Activated CD4-positive, CD25-positive, alpha-beta regulatory T cell treated with anti-CD3 and anti-CD28 coated beads, Interleukin-2, amount 50 U/mL, for 24 hours (primary cell): ENCODE measurements around the gene ANKRD60.

Source experiments
- ATAC-seq, 2 donors: fragments of 150-1000 bp; cut with Tn5 transposase; one replicate each; pipeline ENCODE4 v1.10.0; 2021; ENCODE audit warnings: mild to moderate bottlenecking in 1 of 2, moderate library complexity in 1 of 2

The ANKRD60 gene

DNA sequence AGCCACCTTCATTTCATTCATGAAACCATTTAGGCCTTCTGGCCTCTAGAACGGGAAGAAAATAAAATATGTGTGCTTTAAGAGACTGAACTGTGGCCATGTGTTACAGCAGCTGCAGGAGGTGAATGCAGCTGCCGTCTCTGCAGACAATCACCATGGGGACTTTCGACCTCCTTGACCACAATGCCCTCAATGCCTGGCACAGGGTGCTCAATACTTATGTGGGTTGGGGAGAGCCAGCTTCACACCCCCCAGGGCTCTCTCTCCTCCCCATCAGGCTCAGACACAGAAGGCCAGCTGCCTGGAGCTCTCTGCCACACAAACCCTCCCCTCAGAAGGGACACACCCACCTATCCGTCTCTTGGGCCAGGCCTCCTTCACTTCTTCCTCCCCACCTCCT is 43.5 kb downstream of the ANKRD60 start:
- ATAC-seq: no peak

- no peak for ATAC-seq
Measured at GRCh38 chr20:58184063-58184462, 44.4 kb downstream of the ANKRD60 start.

DNA sequence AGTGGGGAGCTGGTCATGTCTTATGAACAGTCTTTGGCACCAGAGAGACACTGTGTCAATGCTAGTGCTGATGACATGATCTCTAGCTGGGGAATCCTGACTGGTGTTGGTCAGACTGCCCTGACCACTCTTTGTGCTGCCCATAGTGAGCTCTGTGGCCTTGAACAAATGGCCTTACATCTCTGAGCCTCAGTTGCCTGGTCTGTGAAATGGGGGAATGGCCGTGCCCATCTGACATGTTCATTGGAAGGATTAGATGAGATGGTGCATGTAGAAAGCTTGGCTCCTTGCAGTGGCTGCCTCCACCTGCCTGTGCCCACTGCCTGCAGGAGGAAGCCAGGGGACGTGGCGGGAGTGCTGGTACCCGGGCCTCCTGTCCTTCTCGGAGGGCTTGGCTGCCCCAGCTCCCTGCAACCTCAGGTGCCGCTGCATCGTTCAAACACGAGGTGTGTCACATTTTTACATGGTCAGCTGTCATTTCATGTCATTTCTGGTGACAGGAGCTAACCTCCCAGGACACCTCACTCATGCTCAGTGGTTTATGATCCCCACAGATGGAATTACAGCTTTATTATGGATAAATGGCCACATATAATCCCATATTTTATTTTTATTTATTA is 45.8 kb downstream of the ANKRD60 start:
- no peak for ATAC-seq

DNA sequence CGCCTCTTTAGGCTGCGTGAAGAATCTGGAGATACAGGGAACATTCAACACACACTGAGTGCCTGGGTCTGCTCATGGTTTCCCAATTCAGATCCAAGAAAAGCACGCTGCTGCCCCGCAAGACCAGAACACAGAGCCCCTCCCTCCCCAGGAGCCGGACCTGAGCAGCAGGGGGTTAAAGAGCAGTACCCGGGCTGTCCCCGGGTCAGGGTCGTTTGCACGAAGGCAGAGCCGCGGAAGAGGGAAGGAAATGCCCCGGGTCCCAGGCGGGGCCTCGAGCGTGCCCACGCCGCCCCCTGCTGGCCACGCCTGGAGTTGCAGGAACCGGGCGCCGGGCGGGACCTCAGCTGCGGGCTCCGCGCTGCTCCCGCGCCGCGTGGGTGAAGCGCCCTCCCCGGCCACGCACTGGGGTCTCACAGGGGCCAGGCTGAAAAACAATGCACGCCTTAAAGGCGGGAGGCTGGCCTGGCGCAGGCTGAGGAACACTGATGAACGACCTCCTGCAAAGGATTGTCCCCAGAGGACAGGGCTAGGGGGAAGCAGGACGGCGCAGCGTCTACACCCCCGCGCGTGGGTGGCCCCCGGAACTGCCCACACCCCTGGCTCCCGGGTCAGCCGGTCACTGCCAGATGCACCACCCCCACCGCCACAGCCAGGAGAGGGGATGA is 48.9 kb downstream of the ANKRD60 start:
- peak; percentile 76 to 82 for ATAC-seq

DNA sequence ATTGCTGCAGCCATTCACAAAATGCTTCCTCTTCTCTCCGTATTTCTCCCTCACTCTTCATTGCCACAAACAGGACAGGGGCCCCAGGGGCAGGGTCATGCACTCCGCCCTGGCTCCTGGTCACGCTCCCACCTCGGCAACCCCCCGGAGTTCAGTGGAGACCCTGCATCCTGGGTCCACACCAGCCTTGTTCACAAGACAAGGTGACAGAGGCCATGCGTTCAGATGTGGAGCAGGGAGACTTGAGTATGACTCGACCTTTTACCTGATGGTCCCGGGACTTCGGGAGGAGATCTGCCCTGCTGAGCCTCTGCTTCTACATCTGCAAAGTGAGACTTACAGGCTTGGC is 49.4 kb downstream of the ANKRD60 start:
- ATAC-seq: no peak

DNA sequence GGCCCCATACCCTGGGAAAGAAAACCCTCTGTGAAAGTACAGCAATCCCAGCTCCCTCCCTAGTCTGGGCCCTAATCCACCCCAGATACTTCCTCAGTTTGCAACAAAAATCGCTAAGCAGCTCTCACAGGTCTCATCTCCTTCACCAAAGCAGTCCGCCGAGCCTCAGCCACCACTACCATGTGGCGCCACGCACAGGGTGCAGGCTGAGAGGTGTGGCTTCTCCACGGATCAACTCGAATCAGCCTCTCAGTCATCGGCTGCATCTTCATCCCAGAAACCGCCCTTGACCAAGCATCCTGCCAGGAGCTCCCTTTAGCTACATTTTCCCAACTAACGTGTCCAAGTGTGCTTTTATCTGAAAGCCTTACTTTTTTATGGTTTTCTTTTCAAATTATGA is 50.7 kb downstream of the ANKRD60 start:
- no peak for ATAC-seq

GRCh38 chr20:58175836-58176235 is 52.6 kb downstream of the ANKRD60 start:
- ATAC-seq: no peak

DNA sequence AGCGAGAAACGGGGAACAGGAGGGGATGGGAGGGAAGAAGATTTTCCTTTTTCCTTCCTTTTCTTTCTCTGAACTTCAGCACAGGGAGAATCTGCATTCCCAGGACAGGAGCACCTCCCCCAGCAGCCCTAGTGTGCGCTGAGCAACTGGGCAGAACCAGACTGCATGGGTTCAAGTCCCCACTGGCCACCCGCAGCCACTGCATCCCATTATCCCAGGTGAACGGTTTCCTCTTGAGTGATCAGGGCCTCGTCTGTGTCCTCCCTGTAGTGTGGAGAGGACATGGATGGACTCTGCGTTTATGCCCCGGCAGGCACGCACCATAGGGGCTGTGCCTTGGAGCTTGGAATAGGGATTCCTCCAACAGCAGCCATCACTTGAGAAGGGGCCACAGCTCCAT is 53.0 kb downstream of the ANKRD60 start:
- ATAC-seq: no peak

DNA sequence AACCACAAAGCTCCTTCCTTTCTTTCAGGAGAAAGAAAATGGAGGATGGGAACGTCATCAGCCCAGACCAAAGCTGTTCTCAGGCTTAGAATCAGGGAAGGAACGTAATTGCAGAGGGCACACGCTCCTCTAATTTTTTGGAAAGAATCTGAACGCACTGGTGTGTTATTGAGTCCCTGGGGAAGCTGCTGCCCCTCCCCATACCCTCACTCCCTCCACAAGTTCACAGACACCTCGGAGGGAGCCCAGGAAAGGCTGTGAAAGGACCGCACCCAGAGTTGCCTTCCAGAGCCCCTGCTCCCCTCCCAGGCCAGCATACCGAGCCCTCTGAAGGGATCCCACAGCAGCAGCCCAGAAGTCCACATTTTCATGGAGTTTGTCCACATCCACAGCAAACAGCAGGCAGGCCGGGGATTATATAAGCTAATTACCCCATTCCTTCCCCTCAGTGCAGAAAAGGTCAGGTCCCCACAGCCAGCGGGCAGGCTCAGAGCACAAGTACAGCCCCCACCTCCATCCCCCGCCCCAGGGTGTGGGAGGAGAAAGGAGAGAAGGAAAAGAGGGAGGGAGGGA is 53.7 kb downstream of the ANKRD60 start:
- no peak for ATAC-seq

DNA sequence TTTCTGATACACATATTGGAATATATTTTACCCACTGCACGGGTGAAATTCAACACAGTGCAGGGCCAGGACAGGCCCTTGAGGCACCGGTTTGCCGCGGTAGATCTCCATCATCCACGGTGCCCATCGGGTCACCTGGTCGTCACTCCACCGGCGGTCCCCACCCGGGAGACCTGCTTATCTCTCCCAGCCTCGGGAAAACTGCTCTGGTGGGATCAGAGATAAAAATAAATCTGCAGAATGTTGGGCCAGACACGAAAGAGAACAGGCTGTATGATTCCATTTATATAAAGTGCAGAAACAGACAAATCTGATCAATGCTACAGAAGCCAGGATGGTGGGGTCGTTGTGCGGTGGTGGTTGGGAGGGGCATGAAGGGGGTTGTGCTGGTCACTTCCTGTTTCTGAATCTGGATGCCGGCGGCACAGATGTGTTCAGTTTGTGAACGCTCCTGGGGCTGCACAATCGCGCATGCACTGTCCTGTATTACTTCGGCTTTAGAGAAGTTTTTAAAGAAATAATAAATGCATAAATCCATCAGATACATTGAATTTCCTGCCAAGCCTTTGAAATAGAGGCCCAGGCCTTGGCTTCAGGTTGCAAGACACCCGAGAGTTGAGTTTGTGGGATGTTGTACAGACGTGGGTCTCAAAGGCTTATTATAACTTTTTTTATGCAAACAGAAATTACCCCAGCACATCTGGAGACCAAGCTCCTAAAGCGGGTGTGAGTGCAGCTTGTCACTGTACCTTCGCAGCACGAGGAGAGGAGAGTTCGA is 54.3 kb downstream of the ANKRD60 start:
- ATAC-seq: no peak

DNA sequence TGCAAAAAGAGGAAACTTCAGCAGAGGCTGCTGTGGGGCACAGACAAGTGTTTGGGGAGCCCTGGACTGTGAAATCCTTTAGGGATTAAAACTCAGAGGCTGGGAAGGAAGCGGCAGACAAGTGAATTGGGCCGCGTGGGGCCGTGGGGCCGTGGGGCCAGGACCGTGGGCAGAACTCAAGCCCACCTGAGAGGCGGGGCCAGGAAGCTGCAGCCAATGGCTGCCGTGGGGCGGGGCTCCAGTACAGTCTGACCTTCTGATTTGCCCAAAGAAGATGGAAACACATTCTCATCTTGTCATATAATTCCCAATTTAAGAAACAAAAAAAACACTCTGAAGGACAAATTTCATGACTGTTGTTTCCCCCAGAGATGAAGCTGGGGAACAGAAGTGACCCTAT is 55.4 kb downstream of the ANKRD60 start:
- no peak for ATAC-seq

GRCh38 chr20:58171796-58172425 is 56.5 kb downstream of the ANKRD60 start:
- peak in 1 of 2 donors; percentile 30 for ATAC-seq

DNA sequence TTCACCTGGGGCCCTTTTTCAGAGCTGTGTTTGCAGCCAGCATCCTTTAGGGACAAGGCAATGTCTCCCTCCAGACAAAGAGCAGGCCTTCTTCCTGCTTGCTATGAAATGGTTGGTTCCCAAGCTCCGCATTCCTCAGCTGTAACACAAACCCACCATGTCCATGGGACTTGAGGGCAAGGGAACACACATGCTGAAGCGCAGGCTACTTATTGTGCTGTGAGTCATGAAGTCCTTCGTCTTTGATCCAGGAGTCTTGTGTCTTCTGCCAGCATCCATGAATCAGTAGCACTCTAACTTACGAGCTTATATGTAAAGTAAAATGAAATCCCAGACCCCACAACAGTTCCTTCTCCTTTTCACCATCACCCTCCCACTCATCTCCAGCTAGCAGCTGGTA is 59.0 kb downstream of the ANKRD60 start:
- ATAC-seq: no peak

DNA sequence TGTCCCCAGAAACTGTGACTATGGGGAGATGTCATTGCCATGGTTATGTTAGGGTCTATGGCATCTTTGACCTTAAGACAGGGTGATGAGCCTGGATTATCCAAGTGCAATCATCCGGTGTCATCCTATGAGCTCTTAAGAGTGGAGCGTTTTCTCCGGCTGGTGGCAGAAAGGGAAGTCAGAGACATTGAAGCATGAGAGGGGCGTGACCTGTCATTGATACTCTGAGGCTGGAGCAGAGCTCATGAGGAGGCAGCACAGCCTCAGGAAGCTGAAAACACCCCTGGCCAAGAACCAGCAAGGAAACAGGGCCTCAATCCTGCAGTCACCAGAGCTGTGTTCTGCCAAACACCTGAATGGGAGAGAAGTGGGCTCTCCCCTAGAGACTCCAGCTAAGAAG is 59.6 kb downstream of the ANKRD60 start:
- no peak for ATAC-seq

GRCh38 chr20:58167759-58168158 is 60.7 kb downstream of the ANKRD60 start:
- no peak for ATAC-seq
